GM21737 (cell line): ENCODE measurements around the gene PTGDR2.

Experiments
- ATAC-seq: cut with Tn5 transposase; IDR thresholded peaks from one replicate; pipeline ENCODE4 v1.9.1; 2021; ENCODE audit warnings: mild to moderate bottlenecking, moderate library complexity; ENCODE audit not compliant: unreplicated experiment

The PTGDR2 gene

DNA sequence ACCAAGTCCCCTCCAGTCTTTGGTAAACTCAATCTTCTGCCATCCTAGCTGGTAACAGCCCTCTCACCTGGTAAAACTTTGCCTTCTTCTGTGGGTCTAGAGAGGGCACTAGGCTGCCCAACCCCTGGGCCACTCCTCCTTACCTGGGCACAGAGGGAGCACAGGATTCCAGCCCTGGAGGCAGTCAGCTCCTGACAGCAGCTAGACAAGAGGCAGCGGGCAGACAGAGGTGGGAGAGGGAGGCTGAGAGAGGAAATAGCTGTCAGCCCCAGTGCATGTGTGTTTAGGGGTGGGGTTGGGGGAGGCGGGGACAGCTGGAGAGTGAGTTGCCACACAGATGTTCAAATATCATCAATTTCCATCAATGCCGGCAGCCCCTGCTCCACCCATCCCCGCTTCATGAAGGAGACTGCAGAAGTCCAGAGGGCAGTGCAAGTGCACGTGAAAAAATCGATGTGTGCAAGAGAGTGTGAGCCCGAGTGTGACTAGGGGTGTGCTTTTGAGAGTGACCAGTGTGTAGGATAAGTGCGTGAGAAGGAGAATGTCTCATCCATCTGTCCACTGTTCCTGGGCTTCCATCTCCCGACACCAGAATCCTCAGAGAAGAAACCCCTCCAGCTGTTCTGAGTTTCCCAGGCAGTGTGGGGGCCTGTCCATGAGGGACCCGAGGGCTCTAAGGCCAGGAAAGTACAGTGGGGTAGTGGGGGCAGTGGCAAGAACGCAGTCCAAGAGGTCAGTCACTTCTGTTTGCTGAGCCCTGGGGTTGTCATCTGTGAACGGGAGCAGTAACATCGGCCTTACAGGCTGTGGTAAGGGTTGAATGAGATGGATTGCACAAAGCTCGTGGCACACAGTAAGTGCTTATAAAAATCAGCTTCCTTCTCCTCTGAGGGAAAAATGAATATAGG lies at the start of gene PTGDR2:
Gene PTGDR2, minus strand, starts transcription at position 225 of the 908 bp plus-strand sequence. CDS start 2,228 bp downstream, outside the sequence.
- ATAC-seq, result no peak

- no peak for ATAC-seq
These were observed 49.3 kb upstream of the PTGDR2 start for GRCh38 chr11:60905047-60905446.

GRCh38 chr11:60902625-60903024 lies 46.9 kb upstream of the PTGDR2 start:
- no peak for ATAC-seq

DNA sequence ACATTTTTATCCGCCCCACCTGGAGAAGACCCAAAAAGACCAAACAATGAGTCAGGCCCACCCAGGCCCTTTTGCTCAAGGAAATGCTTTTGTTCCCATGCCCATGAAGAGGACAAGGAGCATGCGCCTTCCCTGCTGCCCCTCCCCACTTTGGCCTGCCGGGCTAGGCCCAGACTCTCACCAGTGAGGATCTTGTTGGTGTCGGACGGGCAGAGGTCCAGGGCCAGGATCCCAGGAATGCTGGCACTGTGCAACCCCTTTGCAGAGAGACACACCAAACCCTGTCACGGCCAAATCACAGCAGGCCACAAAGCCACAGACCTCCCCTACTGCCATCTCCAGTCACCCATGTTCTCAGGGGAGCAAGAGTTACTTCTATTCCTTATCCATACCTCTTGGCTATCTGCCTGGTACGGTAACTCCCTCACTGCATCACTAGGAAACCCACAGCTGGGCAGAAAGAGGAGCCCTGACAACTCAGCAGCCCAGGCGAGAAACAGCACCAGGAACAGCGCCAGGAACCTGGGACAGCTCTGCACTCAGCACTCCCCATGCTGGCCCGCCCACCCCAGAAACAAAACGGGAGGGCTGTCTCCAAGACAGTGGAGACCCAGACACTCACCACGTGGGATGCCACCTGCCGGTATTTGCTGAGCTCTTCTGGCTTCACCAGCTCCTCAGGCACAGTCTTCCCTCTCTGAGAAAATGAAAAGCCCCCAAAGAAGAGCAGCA lies 45.1 kb upstream of the PTGDR2 start:
- ATAC-seq, result no peak

DNA sequence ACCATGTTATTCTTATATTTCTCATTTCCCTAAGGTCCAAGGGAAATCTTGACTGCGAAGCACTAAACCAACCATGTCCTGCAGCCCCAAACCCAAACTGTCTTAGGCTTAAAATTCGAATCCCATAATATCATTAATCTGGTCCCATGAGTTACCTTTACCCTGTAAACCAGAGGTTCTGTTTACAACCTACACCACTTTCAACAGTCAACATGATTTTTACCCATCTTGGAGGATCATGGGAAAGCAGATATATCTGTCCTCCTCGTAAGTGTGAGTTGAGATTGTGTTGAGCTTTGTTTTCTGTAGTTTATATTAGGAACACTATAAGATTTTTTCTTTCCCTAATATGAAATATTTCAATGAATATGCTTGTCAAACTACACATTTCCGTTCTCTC lies 44.2 kb upstream of the PTGDR2 start:
- no peak for ATAC-seq

DNA sequence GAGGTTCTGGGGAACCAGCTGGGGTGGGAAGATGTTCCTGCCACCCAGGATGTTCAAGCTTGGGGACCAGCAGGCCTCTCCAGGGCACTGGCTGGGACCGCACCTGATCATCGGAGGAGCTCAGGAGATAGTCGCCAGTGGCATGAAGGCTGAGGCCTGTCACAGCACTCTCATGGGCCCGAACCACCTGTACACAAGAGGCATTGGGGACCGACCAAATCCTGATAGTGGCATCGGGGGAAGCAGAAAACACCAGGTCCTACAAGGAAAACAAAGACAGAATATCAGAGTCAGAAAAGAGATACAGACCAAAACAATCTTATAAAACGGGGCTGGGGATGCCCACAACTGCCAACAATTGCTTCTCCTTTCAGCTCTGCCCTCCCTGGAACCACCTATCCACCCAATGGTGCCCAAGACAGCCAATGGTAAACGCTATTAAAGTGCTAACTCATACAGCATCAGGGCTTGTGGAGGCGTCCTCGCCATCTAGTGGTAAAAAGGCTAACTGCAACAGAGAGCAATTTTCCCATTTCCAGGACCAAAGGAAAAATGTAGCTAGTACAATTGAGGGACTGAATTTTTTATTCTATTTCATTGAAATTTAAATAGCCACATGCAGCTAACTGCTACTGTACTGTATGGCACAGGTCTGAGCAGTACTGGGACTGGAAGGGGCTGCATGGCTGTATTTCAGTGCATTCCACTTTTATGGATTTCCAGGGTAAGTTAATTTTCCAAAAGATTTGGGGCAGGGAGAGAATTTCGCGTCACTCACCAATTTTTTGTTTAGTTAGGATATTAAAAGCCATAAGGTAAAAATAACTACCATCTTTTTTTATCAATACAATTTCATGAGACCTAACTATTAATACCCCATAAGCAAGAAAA lies 43.5 kb upstream of the PTGDR2 start:
- ATAC-seq, result no peak

GRCh38 chr11:60897496-60897895 lies 41.7 kb upstream of the PTGDR2 start:
- no peak for ATAC-seq

GRCh38 chr11:60895687-60896086 lies 39.9 kb upstream of the PTGDR2 start:
- ATAC-seq, result no peak

- ATAC-seq, result no peak
These were observed 35.5 kb upstream of the PTGDR2 start for GRCh38 chr11:60891103-60891741.

DNA sequence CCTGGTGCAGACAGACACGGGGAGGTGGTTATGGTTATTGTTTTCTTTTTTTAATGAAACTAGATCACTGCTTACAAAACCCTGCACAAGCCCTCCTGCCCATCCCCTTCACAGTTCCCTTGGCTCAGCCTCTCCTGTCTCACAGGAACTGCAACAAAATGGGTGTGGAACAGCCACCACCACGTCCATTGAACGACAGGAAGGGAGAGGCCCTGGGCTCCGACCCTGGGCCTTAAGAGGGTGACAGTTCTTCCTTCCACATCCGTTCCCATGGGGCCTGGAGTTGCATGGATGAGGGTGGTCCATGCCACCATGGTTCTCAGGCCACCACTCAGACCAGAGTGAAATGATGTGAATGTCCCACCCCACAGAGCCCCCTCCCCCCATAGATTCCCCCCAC lies 34.9 kb upstream of the PTGDR2 start:
- no peak for ATAC-seq

GRCh38 chr11:60889869-60890311 lies 34.1 kb upstream of the PTGDR2 start:
- ATAC-seq, result no peak

GRCh38 chr11:60887556-60887955 lies 31.8 kb upstream of the PTGDR2 start:
- ATAC-seq, result no peak

GRCh38 chr11:60880643-60881282 lies 25.0 kb upstream of the PTGDR2 start:
- ATAC-seq, result no peak

GRCh38 chr11:60879971-60880588 lies 24.3 kb upstream of the PTGDR2 start:
- no peak for ATAC-seq

- ATAC-seq, result no peak
These were observed 23.4 kb upstream of the PTGDR2 start for GRCh38 chr11:60879104-60879503.

DNA sequence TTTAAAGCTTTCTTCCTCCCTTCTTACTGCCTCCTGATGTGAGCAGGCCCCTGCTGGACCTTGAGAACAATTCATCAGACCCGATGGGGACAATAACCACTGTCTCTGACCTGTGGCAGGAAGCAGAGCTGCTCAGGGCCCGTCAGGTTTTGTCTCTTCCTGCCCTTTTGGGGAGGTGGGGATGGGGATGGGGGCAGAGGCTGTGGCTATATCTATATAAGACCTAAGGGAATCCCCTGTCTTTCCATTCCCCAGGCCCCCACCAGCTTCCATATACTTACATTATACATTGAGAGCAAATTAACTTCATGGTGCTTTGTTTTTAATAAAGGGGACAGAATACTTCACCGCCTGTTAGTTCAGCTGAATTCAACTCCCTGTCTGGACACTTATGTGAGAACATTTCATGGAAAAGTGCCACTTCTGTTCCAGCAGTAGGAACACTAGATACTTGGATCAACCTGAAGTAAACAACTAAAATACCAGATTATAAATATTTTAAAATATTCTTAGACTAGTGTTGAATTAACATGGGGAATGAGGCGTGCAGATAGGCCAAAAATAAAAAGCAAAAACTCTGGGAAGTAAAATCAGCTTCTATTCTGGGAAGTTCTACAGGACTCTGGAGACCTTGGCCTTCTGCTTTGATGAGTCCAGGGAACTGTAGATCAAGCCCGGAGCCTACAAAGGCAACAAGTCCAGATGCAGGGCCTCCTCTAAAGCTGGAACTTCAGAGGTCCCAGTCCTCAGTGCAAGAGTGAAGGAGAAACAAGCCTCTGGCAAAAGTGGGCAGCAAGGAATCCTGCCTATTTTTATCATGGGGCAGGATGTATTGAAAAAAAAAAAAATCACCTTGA lies 22.7 kb upstream of the PTGDR2 start:
- no peak for ATAC-seq

GRCh38 chr11:60876168-60876485 lies 20.4 kb upstream of the PTGDR2 start:
- no peak for ATAC-seq

DNA sequence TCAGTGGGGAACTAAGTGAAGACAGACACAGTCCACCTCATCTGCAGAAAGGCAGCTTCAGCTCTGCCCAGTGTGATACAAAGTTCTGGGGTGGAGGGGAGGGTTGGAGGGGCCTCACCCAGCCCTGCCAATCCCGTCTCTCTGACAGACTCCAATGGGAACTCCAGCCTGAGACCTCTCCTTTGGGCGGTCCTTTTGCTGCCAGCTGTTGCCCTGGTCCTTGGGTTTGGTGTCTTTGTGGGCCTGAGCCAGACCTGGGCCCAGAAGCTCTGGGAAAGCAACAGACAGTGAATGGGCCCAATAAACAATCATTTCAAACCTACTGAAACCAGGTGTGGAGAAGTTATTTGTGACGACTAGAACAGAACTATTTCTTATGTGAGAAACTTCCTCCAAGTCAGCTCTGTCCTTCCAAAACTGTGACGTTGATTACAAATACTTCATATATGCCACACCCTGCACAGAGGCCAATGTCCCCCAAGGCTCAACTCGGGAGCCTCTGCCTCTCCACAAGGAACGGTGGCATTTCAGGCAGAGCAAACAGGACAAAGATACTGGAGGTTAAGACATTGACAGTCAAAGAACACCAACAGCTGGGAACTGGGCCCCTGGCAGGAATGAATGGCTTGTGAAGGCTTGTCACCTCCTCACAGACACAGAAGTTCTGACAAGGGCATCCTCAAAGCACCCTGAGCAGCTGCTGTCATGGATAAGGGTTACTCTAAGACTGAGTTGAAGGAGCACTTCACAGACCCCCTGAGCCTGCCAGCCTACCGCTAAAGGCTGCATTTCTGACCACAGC lies 19.8 kb upstream of the PTGDR2 start:
- no peak for ATAC-seq
